Astrocyte of the spinal cord (primary cell): ENCODE results near the gene ICOS.
"Not testable (repeated sequence)": the region's sequence is repeated elsewhere in the genome, so short reads cannot be mapped to it uniquely, and the experiment has no call there.

ENCODE experiments used
- DNase-seq: peaks from one replicate; pipeline ENCODE4 v3.0.0; 2011; ENCODE audit warnings: low read depth, low spot score
- H3K4me3 ChIP-seq: 2 replicates; pipeline ENCODE4 v1.5.1; 2011; ENCODE audit warnings: low read depth, mild to moderate bottlenecking, low read length, moderate library complexity
- CTCF ChIP-seq: IDR thresholded peaks from 2 replicates; pipeline ENCODE4 v1.5.1; 2012; ENCODE audit warnings: low read depth, mild to moderate bottlenecking, low read length, inconsistent platforms
- in situ Hi-C: cut with HindIII; loops from 2 replicates; pipeline ENCODE4 v1.10.0; 2017; ENCODE audit warnings: low sequenced_read_pairs

Gene ICOS

GRCh38 chr2:203937788-203938187 is 1.2 kb downstream of the ICOS start:
- in situ Hi-C loops: no loop called here
- no peak overlapping the region for H3K4me3 ChIP-seq
- no peak for TF ChIP-seq CTCF
- DNase-seq: no peak

- no peak for TF ChIP-seq CTCF
- in situ Hi-C loops: no loop called here
These were observed 3.5 kb downstream of the ICOS start for GRCh38 chr2:203940039-203940438.

GRCh38 chr2:203943493-203944382 is 7.2 kb downstream of the ICOS start:
- in situ Hi-C loops, H3K4me3 ChIP-seq, DNase-seq: not testable (repeated sequence)

More at GRCh38 chr2:203940039-203940438, 3.5 kb downstream of the ICOS start:
- no peak for DNase-seq
- no peak overlapping the region for H3K4me3 ChIP-seq

- in situ Hi-C loops: no loop called here
- no peak overlapping the region for H3K4me3 ChIP-seq
- no peak for DNase-seq
- TF ChIP-seq CTCF: no peak
These were observed 12.2 kb downstream of the ICOS start for GRCh38 chr2:203948733-203949132.

GRCh38 chr2:203949228-203949627 is 12.7 kb downstream of the ICOS start:
- TF ChIP-seq CTCF: no peak
- no peak overlapping the region for H3K4me3 ChIP-seq
- DNase-seq: peak; percentile 4
- in situ Hi-C loops: no loop called here

- DNase-seq: no peak
These were observed 14.9 kb downstream of the ICOS start for GRCh38 chr2:203951366-203951902.

More at GRCh38 chr2:203951366-203951902, 14.9 kb downstream of the ICOS start:
- TF ChIP-seq CTCF: no peak
- H3K4me3 ChIP-seq: no peak overlapping the region
- in situ Hi-C loops: no loop called here
